Stomach (tissue), 9 donors: Measurements from ENCODE around the gene ARFIP1. TPM values are rescaled to one million over a fixed set of nuclear protein-coding genes. Genes with fewer than 3 reads are reported as not detected.

ENCODE experiments used
- DNase-seq, 2 donors: peaks; one replicate each; pipeline versions ENCODE4 v3.0.0 to v3.0.0-alpha.2; 2013 to 2019
- H3K27ac ChIP-seq, 5 donors: fragments of 200-600 bp in 4 of 5; sonication (generic) in 4 of 5; one replicate each; pipeline ENCODE4 v1.5.1; 2013 to 2019; ENCODE audit warnings: mild to moderate bottlenecking in 1 of 5, moderate library complexity in 1 of 5
- H3K27me3 ChIP-seq, 3 donors: fragments of 200-600 bp; sonication (generic); one replicate each; pipeline ENCODE4 v1.5.1; 2017 to 2019; ENCODE audit warnings: mixed run types in 1 of 3
- H3K36me3 ChIP-seq, 4 donors: fragments of 200-600 bp; sonication (generic); 1 replicate in 3 of 4; 2 replicates in 1 of 4; pipeline ENCODE4 v1.5.1; 2016 to 2019
- H3K4me1 ChIP-seq, 4 donors: fragments of 200-600 bp; sonication (generic); one replicate each; pipeline ENCODE4 v1.5.1; 2016 to 2019
- H3K4me3 ChIP-seq, 4 donors: fragments of 200-600 bp; sonication (generic) in 3 of 4; one replicate each; pipeline ENCODE4 v1.5.1; 2016 to 2019; ENCODE audit warnings: mild to moderate bottlenecking in 1 of 4
- H3K9me3 ChIP-seq, 4 donors: fragments of 200-600 bp; sonication (generic); one replicate each; pipeline ENCODE4 v1.5.1; 2016 to 2019
- CTCF ChIP-seq, 7 experiments: fragments of 450-650 bp in 4 of 7; fragments of 200-600 bp in 3 of 7; sonication (generic) in 3 of 7; IDR thresholded peaks; one replicate each; pipeline ENCODE4 v1.5.1; 2016 to 2019; ENCODE audit warnings: antibody characterized with exemption in 7 of 7, control low read depth in 2 of 7, mild to moderate bottlenecking in 1 of 7
- EP300 ChIP-seq: sonication (generic); formaldehyde crosslinking; IDR thresholded peaks from one replicate; pipeline ENCODE4 v1.6.1; 2017; ENCODE audit warnings: antibody characterized with exemption
- POLR2A ChIP-seq, 4 donors: fragments of 450-650 bp; IDR thresholded peaks; one replicate each; pipeline ENCODE4 v1.6.1; 2016; ENCODE audit warnings: antibody characterized with exemption in 4 of 4, control low read depth in 2 of 4, mild to moderate bottlenecking in 1 of 4, moderate library complexity in 1 of 4
- POLR2AphosphoS5 ChIP-seq, 3 donors: sonication (generic); formaldehyde crosslinking; IDR thresholded peaks; one replicate each; pipeline ENCODE4 v1.6.1; 2016; ENCODE audit warnings: antibody characterized with exemption in 3 of 3
- WGBS, 5 donors: extraction: QIAGEN DNeasy Blood & Tissue Kit in 3 of 5; methylation state at CpG; one replicate each; pipeline versions ENCODE4 v1.1.5 to v1.1.7; 2013 to 2018; 5-methylcytosine and 5-hydroxymethylcytosine counted together
- intact Hi-C: fragments of 100-400 bp; cut with DNase I; formaldehyde crosslinking; loops from one replicate; pipeline ENCODE4 v1.15.1; 2023; ENCODE audit warnings: low total_unique reads
- polyA plus RNA-seq, 3 donors: library from polyadenylated mRNA; stranded (reverse); fragments of 200-250 nt; gene quantifications; one replicate each; pipeline ENCODE4 v1.2.3, GENCODE V29; 2013
- total RNA-seq, 5 donors: library from RNA; depleted of rRNA; stranded (reverse); fragments of >200 nt; gene quantifications; one replicate each; pipeline versions ENCODE4 v1.1.0 to v1.2.3, GENCODE V29; 2014 to 2016
- donor health status: healthy with polysubstance abuse.
- donor health status: Bipolar disorder and iron deficiency.
- donor health status: healthy.

Gene ARFIP1
- total and polyA plus RNA-seq, 8 donors = 15.3 to 103 (median 39.4) TPM

- Histone ChIP-seq H3K4me3 (no peak overlapping the region), H3K4me1 (peaks cover 0 to 15% (median 9%) of the 10 kb centered on the region in 4 donors), H3K27ac (peak overlapping the region in 3 of 5 donors; percentile 28 to 57 (median 56)), H3K36me3 (peaks cover 0 to 13% (median 6%) of the 10 kb centered on the region in 4 donors), H3K9me3 (no peaks in the 10 kb centered on the region), H3K27me3 (peaks cover 0 to 14% (median 0%) of the 10 kb centered on the region in 3 donors)
- 61 to 83% (median 72%) methylated on average over 6 of the region's 6 CpGs for WGBS, 5 donors
- intact Hi-C loops = no loop called here
- DNase-seq = peak in 1 of 2 donors; percentile 74
- TF ChIP-seq EP300 (no peak), CTCF (IDR thresholded peaks at IDR 0.05) (no peak), POLR2A (IDR thresholded peaks at IDR 0.05) (no peak), POLR2AphosphoS5 (IDR thresholded peaks at IDR 0.05) (no peak)
These were observed 163.9 kb downstream of the ARFIP1 start for GRCh38 chr4:152943672-152944071.

- intact Hi-C loops = no loop called here
- H3K36me3 ChIP-seq = peaks cover 0 to 13% (median 6%) of the 10 kb centered on the region in 4 donors
- no peak for TF ChIP-seq EP300
- no peak for TF ChIP-seq POLR2A (IDR thresholded peaks at IDR 0.05)
- TF ChIP-seq CTCF (IDR thresholded peaks at IDR 0.05) = no peak
- TF ChIP-seq POLR2AphosphoS5 (IDR thresholded peaks at IDR 0.05) = no peak
- no peaks in the 10 kb centered on the region for H3K9me3 ChIP-seq
- WGBS, 5 donors = 56 to 69% (median 65%) methylated on average over 4 of the region's 4 CpGs
- H3K27me3 ChIP-seq = peaks cover 0 to 3% (median 0%) of the 10 kb centered on the region in 3 donors
- peak overlapping the region in 1 of 5 donors; percentile 52 for H3K27ac ChIP-seq
- H3K4me3 ChIP-seq = no peak overlapping the region
- no peak for DNase-seq
- H3K4me1 ChIP-seq = peaks cover 0 to 16% (median 6%) of the 10 kb centered on the region in 4 donors
These were observed 165.0 kb downstream of the ARFIP1 start for GRCh38 chr4:152944666-152945320.

GRCh38 chr4:152945639-152946038, 165.9 kb downstream of the ARFIP1 start:
- Histone ChIP-seq H3K36me3 (peaks cover 0 to 13% (median 6%) of the 10 kb centered on the region in 4 donors), H3K4me3 (no peak overlapping the region)
- 81 to 94% (median 91%) methylated on average over 9 of the region's 9 CpGs for WGBS, 5 donors

GRCh38 chr4:152946446-152946845, 166.7 kb downstream of the ARFIP1 start:
- Histone ChIP-seq H3K4me1 (peaks cover 7 to 31% (median 18%) of the 10 kb centered on the region in 4 donors), H3K9me3 (no peaks in the 10 kb centered on the region)
- TF ChIP-seq EP300 = no peak
- TF ChIP-seq POLR2A (IDR thresholded peaks at IDR 0.05) = no peak

More at GRCh38 chr4:152945639-152946038, 165.9 kb downstream of the ARFIP1 start:
- no peak overlapping the region for H3K27ac ChIP-seq
- intact Hi-C loops = no loop called here
- DNase-seq = no peak
- no peaks in the 10 kb centered on the region for H3K9me3 ChIP-seq
- no peaks in the 10 kb centered on the region for H3K27me3 ChIP-seq
- peaks cover 5 to 25% (median 14%) of the 10 kb centered on the region in 4 donors for H3K4me1 ChIP-seq
- TF ChIP-seq CTCF (IDR thresholded peaks at IDR 0.05) (no peak), EP300 (no peak)

GRCh38 chr4:152947311-152947710, 167.6 kb downstream of the ARFIP1 start:
- TF ChIP-seq CTCF (IDR thresholded peaks at IDR 0.05) (no peak), EP300 (no peak), POLR2AphosphoS5 (IDR thresholded peaks at IDR 0.05) (no peak), POLR2A (IDR thresholded peaks at IDR 0.05) (no peak)
- intact Hi-C loops = no loop called here
- Histone ChIP-seq H3K27ac (no peak overlapping the region), H3K9me3 (no peaks in the 10 kb centered on the region), H3K4me1 (peaks cover 7 to 31% (median 20%) of the 10 kb centered on the region in 4 donors), H3K36me3 (peaks cover 0 to 13% (median 6%) of the 10 kb centered on the region in 4 donors), H3K4me3 (no peak overlapping the region), H3K27me3 (no peaks in the 10 kb centered on the region)
- 75 to 98% (median 92%) methylated on average over 2 of the region's 2 CpGs for WGBS, 5 donors
- DNase-seq = no peak

More at GRCh38 chr4:152946446-152946845, 166.7 kb downstream of the ARFIP1 start:
- Histone ChIP-seq H3K4me3 (no peak overlapping the region), H3K27ac (no peak overlapping the region), H3K36me3 (peaks cover 0 to 13% (median 6%) of the 10 kb centered on the region in 4 donors), H3K27me3 (no peaks in the 10 kb centered on the region)
- 70 to 87% (median 80%) methylated on average over 4 of the region's 4 CpGs for WGBS, 5 donors
- intact Hi-C loops = no loop called here
- no peak for DNase-seq
